Stimulated activated CD8-positive, alpha-beta memory T cell treated with anti-CD3 and anti-CD28 coated beads, Interleukin-12 subunit alpha, Interleukin-12 subunit beta, amount 100 ng/mL, for 24 hours (primary cell): ENCODE measurements around the gene TEAD1.
"Not testable (repeated sequence)": the region's sequence is repeated elsewhere in the genome, so short reads cannot be mapped to it uniquely, and the experiment has no call there.

Source experiments
- DNase-seq: peaks from one replicate; pipeline ENCODE4 v3.0.0-alpha.2; 2020; ENCODE audit errors: extremely low read depth

Gene TEAD1

DNA sequence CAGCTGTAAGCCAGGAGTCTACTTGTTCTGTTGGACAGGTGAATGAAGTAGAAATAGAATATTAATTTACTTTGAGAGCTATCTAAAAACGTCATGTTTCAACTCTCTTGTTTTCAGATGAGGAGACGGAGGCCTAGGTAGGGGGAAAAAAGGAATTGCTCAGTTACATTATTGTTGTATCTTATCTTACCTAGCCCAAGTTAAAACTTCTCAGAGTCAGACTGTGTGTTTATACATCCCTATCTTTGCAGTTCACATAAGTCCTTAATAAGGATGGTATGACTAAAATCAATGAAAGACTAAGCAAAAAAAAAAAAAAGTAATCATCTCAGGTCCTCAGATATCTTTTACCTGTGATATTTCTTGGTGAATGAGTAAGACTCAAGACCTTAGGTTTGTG lies 62.8 kb downstream of the TEAD1 start:
- DNase-seq: no peak

DNA sequence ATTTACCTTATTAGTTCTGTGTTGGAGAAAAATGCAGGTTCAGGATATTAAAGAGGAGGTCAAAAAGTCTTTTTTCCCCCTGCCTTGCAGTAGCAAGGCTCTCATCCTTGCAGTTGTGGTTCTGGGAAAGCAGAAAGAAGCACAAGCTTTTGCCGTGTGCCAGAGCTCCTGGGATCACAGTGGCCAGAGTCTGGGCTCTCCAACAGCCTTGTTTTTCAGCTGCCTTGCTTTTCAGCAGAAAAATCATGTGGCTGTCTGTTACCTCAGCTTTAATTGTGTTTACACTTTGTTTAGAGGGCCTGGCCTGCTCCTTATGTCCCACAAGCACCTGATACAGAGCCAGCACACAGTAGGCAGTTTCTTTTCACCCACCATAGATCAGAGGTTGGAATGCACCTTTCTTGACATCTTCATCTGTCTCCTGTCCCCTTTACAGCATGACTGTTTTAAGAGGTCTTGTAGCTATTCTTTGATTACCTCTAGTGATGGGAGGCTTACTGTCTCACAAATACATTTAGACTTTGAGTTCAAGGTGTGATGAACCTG lies 67.5 kb downstream of the TEAD1 start:
- DNase-seq: no peak

DNA sequence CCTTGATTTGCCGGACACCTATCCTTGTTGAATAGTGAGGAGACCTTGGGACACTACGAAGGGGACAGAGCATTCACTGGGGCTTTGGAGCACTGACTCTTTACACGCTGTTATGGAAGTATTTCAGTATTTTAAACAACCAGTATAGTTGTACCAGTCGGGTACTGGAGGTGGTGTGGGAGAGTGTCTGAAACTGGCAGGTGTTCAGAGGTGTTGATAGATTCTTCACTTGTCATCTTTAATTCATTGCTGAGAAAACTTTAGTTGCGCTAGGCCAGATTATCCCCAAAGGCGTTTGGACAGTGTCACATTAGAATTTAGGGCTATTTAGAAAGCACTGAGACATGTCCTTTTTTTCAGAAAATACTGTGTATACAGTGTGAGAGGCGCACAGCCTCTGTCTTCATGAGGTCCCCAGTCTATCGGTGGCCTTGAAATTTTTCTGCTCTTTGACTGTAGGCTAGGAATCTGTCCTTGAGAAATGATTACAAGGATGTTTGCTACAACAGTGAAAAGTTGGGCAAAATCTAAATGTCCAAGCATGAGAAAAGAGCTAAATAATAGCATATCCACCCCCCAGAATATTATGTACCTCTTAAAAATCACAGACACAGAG lies 69.7 kb downstream of the TEAD1 start:
- no peak for DNase-seq

DNA sequence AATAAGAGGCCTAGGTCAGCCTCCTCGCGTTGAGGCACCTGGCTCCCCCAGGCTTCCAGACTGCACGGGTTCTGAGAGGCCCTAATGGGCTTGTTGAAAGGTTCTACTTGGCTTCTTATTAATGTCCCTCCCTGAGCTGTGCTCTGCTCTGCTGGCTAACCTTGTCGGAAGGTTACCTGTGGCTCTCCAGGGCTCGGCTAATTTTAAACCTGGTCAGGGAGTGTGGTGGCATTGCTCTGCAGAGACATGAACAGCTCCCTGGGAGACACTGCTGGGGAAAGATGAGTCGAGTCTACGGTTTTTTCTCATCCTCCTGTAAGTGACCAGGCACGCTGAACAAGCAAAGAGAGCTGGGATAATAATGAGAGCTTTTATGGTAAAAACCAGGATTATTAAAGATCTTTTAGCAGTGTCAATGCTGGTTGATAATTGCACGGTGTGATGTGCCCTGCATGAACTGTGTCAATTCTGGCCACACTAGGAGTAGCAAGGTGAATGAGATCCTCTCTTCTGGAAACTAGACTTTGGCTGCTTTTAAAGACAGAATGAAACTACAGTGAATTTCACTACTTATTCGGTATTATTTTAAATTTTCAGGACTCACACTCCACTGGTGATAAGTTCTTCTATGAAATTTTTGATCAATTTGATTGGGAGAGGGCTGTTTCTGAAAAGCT lies 70.7 kb downstream of the TEAD1 start:
- no peak for DNase-seq

DNA sequence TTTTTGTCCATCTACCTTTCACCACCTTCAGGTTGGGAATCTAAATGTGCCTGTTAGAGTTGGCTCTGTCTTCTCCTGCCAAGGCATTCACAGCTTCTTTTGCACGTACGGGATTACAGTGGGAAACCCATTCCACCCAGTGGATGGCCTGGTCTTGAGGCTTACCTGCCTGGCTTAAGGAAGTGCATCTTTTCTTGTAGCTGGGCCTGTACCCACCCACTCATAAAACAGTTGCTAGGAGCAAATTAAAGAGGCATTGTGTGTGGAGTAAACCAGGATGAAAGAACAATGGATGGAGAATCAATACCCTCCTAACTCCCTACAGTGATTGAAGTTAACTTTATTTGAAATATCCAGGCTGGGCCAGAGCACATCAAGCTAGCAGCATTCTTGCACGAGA lies 71.6 kb downstream of the TEAD1 start:
- no peak for DNase-seq

DNA sequence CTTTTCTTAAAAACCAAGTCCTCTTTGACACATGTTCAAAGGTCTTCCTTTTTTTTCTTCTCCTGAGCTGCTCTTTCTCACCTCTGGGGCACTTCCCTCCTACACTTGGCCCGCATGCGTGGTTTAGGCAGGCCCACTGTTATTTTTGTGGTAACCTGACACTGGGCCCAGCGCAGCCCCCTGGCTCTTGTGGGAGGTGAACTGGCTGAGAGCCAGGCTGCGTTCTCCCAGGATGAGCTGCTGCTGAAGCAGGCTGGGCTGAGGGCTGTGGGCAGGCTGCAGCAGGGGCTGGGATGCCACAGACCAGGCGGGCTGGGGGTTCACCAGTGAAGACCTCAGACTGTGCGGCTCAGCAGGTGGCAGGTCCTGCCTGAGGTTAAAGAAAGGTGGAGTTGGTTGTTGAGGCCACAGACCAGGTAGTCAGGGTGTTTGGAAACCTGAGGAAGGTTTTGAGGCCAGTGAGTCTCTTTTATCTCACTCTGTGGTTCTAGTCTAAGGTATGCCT lies 72.4 kb downstream of the TEAD1 start:
- no peak for DNase-seq

DNA sequence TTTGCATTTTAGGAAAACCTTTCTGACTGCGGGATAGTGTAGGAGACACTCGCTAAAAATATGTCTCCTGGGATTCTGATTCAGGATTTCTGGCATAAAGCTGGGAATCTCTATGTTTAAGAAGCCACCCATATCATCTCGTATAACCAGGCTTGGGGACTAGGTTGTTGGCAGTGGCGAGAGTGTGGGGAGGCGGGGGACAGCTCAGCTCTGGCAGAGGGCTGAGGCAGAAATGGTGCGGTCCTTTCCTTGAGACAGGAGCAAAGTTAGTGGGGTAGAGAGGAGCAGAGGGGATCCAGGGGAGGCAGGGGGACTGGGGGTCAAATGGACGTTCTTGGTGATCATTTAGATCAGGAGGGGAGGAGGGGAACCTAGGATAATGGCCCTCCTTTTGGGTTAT lies 74.3 kb downstream of the TEAD1 start:
- no peak for DNase-seq

DNA sequence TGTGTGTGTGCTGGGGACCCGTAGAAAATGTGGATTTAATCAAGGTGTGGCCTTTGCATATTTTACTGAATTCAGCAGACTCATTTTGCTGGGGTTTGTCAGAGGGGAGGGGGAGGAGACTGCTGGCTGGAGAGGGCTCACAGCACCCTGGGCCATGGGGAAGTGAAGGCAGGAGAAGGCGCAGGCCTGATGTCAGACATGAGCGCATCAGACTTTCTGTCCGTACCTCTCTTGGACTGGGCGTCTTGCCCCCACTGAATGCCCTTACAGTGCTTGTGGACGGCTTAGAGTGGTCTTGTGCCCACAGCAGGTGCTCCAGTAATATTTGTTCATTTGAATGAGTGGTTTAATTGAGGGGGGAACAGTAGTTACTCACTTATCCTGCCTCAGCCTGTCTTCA lies 75.2 kb downstream of the TEAD1 start:
- no peak for DNase-seq

DNA sequence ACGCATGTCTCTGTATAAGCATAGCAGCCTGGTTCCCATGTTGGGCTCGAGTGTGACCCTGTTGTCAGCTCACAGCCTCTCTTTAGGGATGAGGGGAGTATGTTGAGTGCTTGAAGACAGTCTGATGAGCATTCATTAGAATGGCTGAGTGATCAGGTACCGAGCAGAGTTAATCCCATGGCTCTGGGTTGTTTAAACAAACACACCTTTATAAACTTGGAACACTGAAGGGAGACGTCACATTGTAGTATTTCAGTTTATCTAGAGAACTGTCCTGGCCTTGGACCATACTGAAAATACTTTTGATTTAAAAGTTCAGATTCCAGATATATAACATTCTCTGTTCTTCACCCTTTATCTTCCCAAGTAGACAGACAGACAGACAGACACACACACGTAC lies 76.0 kb downstream of the TEAD1 start:
- no peak for DNase-seq

DNA sequence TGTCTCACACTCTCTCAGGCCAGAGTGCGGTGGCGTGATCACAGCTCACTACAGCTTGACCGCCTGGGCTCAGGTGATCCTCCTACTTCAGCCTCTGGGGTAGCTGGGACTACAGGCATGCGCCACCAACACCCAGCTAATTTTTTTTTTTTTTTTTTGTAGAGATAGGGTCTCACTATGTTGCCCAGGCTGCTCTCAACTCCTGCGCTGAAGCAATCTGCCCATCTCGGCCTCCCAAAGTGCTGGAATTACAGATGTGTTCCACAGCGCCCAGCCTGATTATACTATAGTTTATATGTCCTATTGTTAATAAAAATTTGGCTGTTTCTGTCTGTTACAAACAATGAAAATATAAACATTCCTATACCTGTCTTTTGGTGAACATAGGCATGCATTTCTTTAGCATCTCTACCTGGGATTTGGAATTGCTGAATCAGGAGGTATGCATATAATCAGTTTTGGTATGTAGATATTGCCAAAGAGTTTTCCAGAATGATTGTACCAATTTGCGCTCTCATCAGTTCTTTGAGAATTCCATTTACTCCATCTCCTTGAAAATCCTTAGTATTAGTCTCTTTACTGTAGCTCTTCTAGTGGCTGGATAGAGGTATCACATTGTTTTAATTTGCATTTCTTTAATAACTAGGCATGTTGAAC lies 78.8 kb downstream of the TEAD1 start:
- DNase-seq: no peak

DNA sequence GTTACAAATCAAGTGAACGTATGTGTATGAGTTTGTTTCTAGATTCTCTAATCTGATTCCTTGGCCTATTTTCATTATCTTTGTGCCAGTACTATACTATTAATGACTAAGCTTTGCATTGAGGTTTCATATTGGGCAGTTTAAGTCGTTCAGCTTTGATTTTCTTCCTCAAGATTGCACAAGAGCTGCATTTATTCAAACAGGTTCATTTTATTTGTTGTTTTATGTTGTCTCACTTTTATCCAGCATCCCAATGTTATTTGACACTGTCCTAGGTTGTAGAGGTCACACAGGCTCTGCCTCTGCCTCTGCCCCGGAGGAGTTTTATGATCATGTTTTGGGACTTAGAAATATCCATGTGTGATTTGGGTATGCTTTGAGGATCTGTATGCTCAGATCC lies 79.8 kb downstream of the TEAD1 start:
- no peak for DNase-seq

DNA sequence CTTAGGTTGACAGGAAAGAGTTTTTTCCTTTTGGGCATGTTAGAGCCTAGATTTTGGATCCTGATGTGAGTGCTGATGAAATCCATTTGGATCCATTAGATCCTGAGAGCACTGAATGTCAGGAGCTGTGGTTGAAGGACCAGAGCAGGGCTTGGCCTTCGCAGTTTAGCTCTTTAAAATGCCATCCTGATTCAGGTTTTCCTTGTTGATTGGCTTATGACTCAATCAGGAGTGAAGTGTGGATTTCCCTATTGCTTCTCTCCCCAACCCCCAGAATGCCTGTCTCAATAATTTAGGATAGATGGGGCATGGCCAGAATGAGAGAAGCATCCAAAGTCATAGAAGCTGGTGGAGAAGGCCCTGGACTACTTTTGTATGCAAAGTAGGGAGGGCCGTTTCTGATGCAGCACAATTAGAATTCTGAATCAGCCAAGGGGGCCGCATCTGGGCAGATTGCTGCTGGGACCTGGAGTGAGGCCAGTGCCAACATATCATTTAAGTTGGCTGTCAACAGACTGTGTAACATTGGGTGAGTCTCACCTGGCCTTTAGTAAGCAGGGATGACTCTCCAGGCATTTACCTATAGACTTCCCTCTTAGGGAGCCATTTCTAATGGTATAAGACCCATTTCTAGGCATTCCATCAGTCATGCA lies 80.5 kb downstream of the TEAD1 start:
- DNase-seq: no peak

DNA sequence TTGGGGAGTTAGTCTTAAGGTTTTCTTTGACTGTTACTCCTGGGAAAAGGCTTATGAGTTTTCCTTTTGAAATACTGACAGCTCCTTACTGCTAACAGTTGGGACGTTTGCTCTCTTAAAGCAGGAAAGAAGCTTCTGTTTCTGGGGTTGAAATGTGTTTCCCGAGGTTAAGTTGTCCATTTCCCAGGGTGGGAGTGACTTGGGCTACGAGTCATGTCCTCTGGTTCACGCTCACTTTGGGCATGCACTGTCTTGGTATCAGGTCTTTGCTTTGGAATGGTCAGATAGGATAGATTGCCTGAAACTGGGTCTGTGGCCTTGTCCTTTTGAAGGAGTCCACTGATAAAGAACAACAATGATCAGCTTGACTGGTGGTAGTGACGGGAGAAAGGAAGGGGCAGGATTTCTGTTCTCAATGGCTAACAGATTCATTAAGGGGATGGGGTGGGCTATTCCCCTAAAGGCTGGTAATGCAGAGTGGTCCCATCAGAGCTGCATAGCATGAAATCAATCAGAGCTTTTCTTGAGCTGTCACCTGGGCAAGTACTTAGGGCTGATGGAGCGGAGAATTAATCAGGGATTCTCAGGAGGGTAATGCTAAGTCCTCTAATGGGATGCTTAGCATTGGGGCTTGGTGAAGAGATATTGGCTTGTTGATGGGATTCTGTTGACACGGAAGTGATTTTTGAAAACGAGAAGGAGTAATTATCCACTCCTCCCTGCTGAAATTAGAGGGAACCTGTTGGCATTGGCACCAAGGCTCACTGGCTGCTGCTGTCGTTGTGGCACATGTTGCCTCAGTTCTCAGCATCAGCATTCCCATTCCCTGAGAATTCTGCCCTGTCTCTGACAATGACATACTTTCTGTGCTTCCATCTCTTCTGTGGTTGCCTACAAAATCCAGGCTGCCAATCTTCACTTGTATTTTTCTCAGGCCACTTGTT lies 81.6 kb downstream of the TEAD1 start:
- no peak for DNase-seq

DNA sequence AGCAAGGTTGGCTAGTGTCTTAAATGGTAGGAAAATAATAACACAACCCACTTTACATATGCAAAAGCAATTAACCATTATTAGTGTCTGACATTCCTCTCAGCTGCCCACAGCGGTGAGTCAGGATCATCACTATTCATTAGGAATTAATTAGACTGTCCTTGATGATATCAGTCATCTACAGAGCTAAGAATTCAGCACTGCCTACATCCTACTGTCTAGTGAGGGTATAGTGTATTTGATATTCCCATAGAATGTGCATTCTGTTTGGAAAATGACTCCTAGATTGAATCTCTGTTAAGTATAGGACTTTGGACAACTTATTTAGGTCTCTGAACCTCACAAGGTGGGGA lies 82.2 kb downstream of the TEAD1 start:
- no peak for DNase-seq

DNA sequence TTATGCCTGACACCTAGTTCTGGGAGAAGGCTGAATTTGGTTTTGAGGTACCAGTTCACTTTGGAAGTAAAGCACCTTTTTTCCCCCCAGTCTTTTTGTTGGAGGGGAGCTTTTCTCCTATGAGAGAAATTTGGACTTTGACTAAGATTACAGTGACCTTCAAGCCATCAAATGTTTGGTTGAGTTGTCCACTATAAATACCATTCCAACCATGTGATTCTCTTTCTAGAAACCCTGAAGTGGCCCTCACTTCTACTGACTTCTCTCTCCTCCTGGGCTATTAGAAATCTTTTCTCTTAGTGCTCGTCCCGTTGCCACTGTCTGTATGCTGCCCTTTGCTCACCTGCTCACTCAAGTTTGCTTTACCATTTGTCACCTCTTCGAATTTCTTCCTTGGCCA lies 82.6 kb downstream of the TEAD1 start:
- DNase-seq: no peak

DNA sequence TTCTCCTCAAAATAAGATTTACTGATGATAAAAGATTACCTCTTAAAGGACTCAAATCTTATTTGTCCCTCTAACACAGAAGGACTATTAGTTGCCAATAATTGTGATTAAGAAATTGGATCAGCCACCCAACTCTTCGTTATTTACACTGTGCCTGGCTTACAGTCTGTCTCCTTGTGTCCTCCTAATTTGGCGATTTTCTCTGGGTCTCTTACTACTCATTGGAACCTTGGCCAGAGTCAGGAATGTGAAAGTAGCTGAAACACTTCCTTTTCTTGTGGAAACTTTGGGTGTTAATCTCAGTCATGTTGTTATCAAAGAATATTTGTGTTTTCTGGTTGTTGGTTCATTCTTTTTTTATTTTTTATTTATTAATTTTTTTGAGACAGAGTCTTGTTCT lies 83.2 kb downstream of the TEAD1 start:
- DNase-seq: no peak

DNA sequence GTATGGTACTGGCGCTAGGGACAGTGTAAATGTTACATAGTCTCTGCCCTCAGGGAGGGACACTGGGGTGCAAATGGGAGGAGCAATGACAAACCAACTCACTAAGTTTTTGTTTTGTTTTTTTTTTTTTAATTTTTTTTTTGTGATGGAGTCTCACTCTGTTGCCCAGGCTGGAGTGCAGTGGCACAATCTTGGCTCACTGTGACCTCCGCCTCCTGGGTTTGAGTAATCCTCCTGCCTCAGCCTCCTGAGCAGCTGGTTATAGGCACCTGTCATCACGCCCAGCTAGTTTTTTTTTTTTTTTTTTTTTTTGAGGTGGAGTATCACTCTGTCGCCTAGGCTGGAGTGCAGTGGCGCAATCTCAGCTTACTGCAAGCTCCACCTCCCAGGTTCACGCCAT lies 83.9 kb downstream of the TEAD1 start:
- DNase-seq: not testable (repeated sequence)

DNA sequence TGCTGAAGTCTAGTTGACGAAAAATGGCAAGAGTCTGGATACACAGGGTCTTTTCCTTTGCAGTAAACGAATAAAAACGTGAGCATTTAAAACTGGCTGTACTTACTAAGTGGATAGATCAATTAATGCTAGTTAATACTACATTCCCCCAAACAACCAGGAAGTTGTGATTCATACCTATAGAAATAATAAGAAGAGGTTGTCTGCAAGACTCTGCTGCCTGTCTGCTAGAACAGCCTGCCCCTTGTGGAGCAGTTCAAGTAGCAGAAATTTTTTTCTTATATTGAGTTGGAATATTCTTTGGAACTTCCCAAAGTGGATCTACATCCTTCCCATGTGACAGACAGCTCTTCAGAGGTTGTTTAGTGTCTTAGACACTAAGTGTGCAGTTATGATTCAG lies 86.8 kb downstream of the TEAD1 start:
- DNase-seq: no peak

DNA sequence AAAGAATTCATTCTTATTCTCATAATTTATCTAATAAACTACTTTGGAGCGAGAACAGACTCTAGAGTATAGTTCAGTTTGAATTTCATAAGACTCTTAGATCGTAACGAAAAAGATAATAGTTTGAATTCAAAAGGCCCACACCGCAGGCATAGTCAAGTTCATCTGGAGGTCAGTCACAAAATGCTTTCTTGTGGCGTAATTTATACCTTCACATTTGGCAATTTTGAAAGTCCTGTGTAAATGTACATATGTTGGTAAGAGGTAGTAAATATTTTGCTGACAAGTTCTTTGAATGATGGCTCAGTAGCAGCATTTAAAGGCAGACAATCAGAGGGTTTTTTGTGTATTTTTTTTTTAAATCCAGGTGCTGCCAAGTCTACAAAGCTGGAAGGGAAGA lies 88.1 kb downstream of the TEAD1 start:
- DNase-seq: no peak

DNA sequence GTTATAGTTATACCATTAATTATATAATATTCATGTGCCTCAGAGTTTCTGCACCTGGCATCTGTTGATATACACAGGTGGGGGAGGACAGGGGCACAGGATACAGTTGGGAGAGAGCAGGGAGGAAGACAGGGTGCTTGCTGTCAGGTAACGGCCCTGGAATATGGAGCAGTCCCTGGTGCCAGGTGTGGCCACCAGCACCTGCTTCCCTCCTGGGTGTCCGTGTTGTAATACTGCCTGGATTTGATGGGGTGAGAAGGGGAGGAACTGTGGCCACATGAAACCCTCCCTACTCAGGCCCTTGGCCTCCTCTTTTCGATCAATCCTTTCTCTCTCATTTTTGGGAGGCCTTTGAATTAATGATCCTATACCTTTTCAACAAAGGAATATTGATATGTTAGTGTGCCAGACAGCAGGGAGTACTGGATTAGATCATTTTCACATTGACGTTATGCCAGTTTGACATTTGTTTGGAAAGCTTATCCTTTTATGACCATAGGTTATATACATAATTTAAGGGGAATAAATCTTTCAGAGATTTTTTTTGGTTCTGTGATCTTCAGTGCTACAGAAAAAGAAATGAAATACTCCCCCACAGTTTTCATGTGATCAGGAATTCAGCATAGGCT lies 88.6 kb downstream of the TEAD1 start:
- no peak for DNase-seq
